Mesothelial cell of epicardium (in vitro differentiated cells): ENCODE data around the gene TALDO1. TPM values are rescaled to one million over a fixed set of nuclear protein-coding genes. Genes with fewer than 3 reads are reported as not detected.

Experiments
- DNase-seq, 2 experiments: peaks; one replicate each; pipeline ENCODE4 v3.0.0; 2021; ENCODE audit warnings: low spot score in 2 of 2; ENCODE audit not compliant: unreplicated experiment in 2 of 2
- H3K27ac Mint-ChIP-seq: 2 replicates; pipeline ENCODE4 v1.8.0; 2021; ENCODE audit warnings: mixed read lengths
- H3K27me3 Mint-ChIP-seq: 2 replicates; pipeline ENCODE4 v1.8.0; 2021; ENCODE audit warnings: low read depth, mixed read lengths
- H3K36me3 Mint-ChIP-seq: 2 replicates; pipeline ENCODE4 v1.8.0; 2021; ENCODE audit warnings: mixed read lengths
- H3K4me1 Mint-ChIP-seq: 2 replicates; pipeline ENCODE4 v1.8.0; 2021; ENCODE audit warnings: mixed read lengths
- H3K4me3 Mint-ChIP-seq: 2 replicates; pipeline ENCODE4 v1.8.0; 2021; ENCODE audit warnings: mild to moderate bottlenecking, moderate library complexity, mixed read lengths
- H3K9me3 Mint-ChIP-seq: 2 replicates; pipeline ENCODE4 v1.8.0; 2021; ENCODE audit warnings: mixed read lengths
- CTCF ChIP-seq: fragments of 200-600 bp; sonication (generic); IDR thresholded peaks from one replicate; pipeline ENCODE4 v1.5.0; 2021; ENCODE audit warnings: antibody characterized with exemption; ENCODE audit not compliant: unreplicated experiment
- total RNA-seq: library from RNA; stranded (reverse); gene quantifications from 3 replicates; pipeline ENCODE4 v1.2.1, GENCODE V29; 2021

TALDO1 gene
- total RNA-seq, 1 donor from 2014 or later = 97.5 TPM

DNA sequence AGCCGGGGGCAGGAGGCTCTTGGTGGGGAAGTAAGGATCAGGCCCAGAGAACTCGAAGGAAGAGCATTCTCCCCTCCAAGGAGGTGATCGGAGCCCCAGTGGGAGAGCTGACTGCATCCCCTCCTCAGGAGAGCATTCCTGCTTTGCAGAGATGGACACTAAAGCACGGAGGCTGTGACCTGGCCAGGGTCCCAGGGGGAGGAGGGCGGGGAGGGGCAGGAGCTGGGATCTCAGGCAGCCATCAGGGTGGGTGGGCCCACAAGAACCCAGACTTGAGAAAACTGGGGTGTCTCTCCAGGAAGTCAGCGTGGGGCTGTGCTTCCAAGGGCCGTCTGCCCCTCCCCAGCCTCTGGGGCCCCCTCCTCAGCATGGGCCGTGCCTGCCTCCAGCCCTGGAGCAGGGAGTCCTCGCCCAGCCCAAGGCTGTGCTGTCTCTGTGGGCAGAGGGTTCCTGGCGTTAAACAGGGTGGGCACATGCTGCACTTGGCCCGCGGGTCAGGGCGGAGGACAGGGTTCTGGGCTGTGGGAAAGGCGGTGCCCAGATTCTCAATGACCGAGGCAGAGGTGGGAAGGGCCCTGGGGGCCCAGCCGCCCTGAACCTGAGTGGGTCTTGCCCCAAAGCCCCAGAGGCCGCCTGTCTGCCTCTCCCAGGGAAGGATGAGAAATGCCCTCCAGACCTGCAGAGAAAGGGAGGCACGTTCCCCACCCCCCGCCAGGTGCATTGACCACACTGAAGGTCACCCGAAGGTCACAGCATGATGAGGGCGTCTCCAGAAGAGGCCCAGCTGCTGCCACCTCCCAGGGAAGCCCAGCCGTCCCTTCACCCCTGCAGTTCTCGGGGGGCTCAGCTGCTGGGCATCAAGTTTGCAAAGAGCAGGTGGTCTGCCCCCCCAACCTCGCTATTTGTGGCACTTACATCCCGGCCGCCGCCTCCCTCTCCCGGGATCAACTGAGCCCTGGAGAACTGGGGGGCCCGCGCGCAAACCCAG, 42.0 kb downstream of the TALDO1 start:
- no peak for DNase-seq
- H3K9me3 Mint-ChIP-seq = no peaks in the 10 kb centered on the region
- H3K27ac Mint-ChIP-seq = no peak overlapping the region
- peaks cover 4% of the 10 kb centered on the region for H3K27me3 Mint-ChIP-seq
- H3K4me3 Mint-ChIP-seq = no peak overlapping the region
- TF ChIP-seq CTCF = no peak
- H3K4me1 Mint-ChIP-seq = no peaks in the 10 kb centered on the region
- peaks cover 3% of the 10 kb centered on the region for H3K36me3 Mint-ChIP-seq

- Mint-ChIP-seq H3K4me1 (no peaks in the 10 kb centered on the region), H3K27ac (no peak within 1 kb of the TSS), H3K4me3 (no peak within 1 kb of the TSS), H3K36me3 (peaks cover 3% of the 10 kb centered on the region), H3K9me3 (no peaks in the 10 kb centered on the region), H3K27me3 (peaks cover 4% of the 10 kb centered on the region)
- TF ChIP-seq CTCF = no peak
- no peak for DNase-seq
These were observed 42.7 kb downstream of the TALDO1 start, which contains the start of gene CEND1 for GRCh38 chr11:789943-790342. Gene CEND1 (minus strand): TSS chr11:790090. CDS start chr11:788576, 1,514 bp downstream.

DNA sequence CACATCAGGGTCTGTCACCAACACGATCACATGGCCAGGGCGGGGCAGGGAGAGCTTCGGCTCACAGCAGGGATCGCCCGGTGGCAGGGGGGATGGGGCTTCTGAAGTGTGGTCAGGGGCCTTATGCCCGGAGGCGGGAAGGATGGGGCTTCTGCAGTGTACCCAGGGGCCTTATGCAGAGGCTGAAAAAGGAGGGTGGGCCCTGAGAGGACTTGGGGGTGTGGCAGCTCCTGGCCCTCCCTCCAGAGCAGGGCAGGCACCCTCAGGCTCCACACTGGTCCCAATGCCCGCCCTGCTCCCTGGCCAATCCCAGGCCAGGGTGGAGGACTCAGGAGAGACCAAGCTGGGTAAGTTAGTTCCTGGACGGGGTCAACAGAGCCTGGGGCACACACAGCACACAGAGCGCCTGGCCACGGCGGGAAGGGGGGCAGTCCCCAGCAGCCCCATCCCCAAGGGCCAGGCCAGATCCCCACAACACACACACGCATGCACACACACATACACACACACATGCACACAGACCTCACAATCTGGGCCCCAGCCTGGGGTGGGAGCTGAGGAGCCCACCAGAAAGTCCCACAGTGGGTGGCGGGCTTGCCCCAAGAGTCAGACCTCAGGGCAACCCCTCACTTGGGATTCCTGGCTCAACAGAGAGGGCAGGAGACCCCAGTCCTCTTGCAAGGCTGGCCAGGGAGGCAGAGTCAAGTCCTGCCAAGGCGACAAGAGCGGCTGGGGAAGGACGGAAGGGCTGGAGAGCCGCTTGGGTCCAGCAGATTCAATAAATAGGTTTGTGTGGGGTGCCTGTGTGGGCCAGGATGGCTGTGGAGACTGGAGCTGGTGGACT, 43.7 kb downstream of the TALDO1 start:
- peaks cover 1% of the 10 kb centered on the region for H3K4me1 Mint-ChIP-seq
- H3K36me3 Mint-ChIP-seq = peaks cover 3% of the 10 kb centered on the region
- H3K27ac Mint-ChIP-seq = no peak overlapping the region
- no peak for TF ChIP-seq CTCF
- H3K27me3 Mint-ChIP-seq = peaks cover 4% of the 10 kb centered on the region
- H3K9me3 Mint-ChIP-seq = no peaks in the 10 kb centered on the region
- no peak overlapping the region for H3K4me3 Mint-ChIP-seq
- DNase-seq = no peak

DNA sequence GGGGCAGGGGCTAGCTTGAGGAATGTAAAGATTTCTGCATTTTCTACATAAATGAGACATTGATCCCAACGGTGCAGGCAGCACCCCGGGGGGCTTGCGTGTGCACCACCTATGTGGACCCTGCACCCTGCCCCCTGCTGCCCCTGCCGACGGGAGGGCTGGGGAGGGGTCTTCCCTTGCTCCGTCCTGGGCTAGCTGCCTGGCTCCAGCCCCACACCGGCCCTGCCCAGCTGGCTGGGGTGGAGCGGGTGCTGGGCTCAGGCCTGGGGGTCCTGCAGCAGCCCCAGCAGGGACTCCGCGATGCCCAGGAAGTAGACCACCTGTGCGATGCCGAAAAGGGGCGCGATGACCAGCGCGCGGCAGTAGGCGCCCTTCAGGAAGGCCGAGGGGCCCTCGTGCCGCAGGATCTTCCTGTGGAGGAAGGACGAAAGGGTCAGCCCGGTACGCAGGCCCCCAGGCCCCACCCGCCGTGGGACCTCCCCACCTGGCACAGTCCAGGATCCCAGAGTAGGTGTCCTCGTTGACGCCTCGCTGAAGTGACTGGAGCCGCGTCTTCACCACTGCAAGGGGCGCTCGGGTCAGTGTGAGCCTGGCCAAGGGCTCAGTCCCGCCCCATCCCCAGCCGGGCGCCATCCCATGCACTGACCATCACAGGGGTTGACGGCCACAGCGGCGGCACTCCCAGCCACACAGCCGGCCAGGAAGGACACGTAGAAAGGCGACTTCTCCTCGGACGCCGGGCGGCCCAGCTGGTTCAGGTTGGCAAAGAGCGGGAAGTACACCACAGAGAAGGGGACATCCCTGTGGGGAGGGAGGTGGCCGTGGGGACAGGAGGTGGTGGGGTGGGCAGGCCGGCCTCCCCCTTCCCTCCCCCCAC, 44.6 kb downstream of the TALDO1 start:
- peaks cover 4% of the 10 kb centered on the region for H3K27me3 Mint-ChIP-seq
- no peak overlapping the region for H3K4me3 Mint-ChIP-seq
- DNase-seq = no peak
- no peak overlapping the region for H3K27ac Mint-ChIP-seq
- no peaks in the 10 kb centered on the region for H3K9me3 Mint-ChIP-seq
- H3K36me3 Mint-ChIP-seq = peaks cover 3% of the 10 kb centered on the region
- H3K4me1 Mint-ChIP-seq = peaks cover 10% of the 10 kb centered on the region
- no peak for TF ChIP-seq CTCF

DNA sequence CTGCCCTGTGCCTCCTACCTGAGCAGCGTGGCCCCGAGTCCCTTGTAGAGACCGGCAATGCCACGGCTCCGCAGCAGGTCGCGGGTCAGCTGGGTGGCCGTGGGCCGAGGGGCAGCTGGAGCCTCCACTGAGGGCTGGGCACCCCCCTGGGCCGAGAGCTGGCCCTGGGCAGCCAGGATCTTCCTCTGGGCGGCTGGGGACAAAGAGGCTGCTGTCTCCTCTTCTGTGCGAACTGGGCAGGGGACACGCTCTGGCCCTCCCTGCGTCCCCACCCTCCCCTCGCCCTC, 45.2 kb downstream of the TALDO1 start:
- Mint-ChIP-seq H3K36me3 (peaks cover 3% of the 10 kb centered on the region), H3K27me3 (peaks cover 4% of the 10 kb centered on the region), H3K4me1 (peaks cover 11% of the 10 kb centered on the region), H3K27ac (no peak overlapping the region), H3K9me3 (no peaks in the 10 kb centered on the region), H3K4me3 (no peak overlapping the region)
- TF ChIP-seq CTCF = no peak
- DNase-seq = no peak
